ENCODE results near the gene SLC17A9.

SLC17A9 gene

DNA sequence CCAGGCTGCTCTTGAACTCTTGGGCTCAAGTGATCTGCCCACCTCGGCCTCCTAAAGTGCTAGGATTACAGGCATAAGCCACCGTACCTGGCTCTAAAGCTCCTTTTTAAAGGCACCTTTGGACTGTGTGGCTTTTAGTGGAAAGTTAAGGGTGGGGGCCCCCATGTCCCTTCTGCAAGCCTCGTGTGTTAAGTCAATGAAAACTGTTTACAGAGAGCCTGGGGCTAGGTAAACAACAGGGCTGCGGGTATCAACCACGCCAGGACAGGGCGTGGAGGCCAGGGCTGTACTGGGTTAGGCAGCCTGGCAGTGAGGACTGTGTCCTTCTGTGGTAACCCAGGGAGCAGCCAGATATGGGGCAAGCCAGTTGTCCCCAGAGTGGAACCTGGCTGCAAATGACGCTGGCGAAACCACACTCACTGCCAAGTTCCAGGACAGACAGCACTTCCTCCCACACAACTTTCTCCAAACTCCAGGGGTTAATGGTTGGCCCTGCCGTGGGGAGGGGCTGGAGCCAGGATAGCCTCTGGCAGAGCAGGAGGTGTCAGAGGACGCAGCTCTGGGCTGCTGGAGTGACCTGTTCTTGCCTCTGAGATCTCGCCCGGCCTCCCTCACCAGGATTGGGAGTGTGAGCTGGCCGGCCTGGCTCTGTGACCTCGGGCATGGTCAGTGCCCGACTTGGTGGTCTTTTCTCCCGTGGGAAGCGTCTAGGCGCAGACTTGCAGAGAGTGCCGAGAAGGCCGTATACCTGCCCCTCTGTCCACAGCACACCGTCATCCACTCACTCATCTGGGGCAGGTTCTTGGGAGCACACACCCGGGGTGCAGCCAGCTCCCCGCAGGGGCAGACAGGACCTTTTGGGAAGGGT is 3.2 kb downstream of the SLC17A9 start:
- no peak for DNase-seq
- peaks cover 4% of the 10 kb centered on the region for H3K36me3 ChIP-seq (replicated peaks)
- no peak overlapping the region for H3K4me3 ChIP-seq (ENCODE audit: low read depth, low read length)
- in situ Hi-C loops (cut with HindIII; ENCODE audit: low pct_ligation_motif_present, low sequenced_read_pairs), result no loop called here
- TF ChIP-seq, protein P1, sequence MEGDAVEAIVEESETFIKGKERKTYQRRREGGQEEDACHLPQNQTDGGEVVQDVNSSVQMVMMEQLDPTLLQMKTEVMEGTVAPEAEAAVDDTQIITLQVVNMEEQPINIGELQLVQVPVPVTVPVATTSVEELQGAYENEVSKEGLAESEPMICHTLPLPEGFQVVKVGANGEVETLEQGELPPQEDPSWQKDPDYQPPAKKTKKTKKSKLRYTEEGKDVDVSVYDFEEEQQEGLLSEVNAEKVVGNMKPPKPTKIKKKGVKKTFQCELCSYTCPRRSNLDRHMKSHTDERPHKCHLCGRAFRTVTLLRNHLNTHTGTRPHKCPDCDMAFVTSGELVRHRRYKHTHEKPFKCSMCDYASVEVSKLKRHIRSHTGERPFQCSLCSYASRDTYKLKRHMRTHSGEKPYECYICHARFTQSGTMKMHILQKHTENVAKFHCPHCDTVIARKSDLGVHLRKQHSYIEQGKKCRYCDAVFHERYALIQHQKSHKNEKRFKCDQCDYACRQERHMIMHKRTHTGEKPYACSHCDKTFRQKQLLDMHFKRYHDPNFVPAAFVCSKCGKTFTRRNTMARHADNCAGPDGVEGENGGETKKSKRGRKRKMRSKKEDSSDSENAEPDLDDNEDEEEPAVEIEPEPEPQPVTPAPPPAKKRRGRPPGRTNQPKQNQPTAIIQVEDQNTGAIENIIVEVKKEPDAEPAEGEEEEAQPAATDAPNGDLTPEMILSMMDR (IDR thresholded peaks at IDR 0.05; ENCODE audit: low read depth, low read length, missing control alignments), result no peak
- H3K27ac ChIP-seq, result no peak overlapping the region
- no peaks in the 10 kb centered on the region for H3K27me3 ChIP-seq (replicated peaks)

DNA sequence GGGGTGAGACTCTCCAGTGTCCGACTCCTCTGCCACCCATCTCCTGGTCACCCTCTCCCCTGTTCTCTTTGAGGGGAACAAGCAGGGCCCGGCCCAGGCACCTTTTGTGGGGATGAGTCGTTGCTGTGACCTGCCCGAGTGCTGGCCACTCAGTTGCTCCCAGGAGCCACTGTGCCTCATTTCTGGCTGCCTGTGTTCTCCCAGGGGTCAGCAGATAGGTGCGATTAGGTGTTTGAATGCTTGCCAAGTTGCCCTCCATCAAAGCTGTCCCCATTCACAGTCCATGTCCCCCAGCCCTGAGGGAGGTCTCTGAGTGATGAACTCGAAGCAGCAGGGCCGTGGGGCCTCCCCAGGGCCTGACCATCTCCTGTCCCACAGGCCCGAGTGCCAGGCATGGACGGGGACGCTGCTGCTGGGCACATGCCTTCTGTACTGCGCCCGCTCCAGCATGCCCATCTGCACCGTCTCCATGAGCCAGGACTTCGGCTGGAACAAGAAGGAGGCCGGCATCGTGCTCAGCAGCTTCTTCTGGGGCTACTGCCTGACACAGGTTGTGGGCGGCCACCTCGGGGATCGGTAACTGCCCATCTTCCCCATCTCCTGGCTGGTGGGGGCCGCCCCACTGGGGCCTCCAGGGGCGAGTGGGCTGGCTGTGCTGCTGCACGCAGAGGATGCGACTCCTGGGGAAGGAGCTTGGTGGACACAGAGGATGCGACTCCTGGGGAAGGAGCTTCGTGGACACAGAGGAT is 4.1 kb downstream of the SLC17A9 start:
- peaks cover 4% of the 10 kb centered on the region for H3K36me3 ChIP-seq (replicated peaks)
- no peaks in the 10 kb centered on the region for H3K27me3 ChIP-seq (replicated peaks)
- TF ChIP-seq, protein P1 (IDR thresholded peaks at IDR 0.05; ENCODE audit: low read depth, low read length, missing control alignments), result no peak
- no peak for DNase-seq
- in situ Hi-C loops (cut with HindIII; ENCODE audit: low pct_ligation_motif_present, low sequenced_read_pairs), result no loop called here
- no peak overlapping the region for H3K4me3 ChIP-seq (ENCODE audit: low read depth, low read length)
- H3K27ac ChIP-seq, result no peak overlapping the region

DNA sequence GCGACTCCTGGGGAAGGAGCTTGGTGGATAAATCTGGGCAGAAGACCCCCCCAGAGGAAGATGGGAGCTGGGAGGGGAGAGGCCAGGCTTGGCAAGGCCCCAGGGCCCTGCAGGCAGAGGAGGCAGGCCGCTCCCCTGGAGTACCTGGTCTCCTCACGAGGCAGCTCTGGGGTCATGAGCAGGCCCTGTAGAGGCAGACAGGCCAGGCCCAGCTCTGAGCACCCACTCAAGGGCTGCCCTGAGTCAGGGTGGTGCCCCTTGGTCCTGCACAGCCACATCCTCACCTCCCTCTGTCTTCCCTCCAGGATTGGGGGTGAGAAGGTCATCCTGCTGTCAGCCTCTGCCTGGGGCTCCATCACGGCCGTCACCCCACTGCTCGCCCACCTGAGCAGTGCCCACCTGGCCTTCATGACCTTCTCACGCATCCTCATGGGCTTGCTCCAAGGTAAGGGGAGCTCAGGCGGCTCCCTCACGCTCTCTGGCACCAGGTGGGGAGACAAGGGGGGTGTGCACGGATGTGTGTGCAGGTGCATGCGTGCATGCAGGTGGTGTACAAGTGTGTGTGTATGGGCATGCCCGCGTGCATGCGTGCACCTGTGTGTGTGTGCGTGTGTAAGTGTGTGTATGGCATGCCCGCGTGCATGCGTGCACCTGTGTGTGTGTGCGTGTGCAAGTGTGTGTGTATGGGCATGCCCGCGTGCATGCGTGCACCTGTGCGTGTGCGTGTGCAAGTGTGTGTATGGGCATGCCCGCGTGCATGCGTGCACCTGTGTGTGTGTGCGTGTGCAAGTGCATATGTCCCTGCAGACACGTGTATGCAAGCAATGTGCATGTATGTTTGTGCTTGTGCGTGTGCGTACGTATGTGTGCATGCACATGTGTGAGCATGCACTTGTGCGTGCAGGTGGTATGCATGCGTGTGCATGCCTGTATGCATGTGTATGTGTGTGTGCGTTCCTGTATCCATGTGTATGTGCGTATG is 4.9 kb downstream of the SLC17A9 start:
- no peak for DNase-seq
- no peak overlapping the region for H3K4me3 ChIP-seq (ENCODE audit: low read depth, low read length)
- in situ Hi-C loops (cut with HindIII; ENCODE audit: low pct_ligation_motif_present, low sequenced_read_pairs), result no loop called here
- no peak overlapping the region for H3K27ac ChIP-seq
- no peaks in the 10 kb centered on the region for H3K27me3 ChIP-seq (replicated peaks)
- TF ChIP-seq, protein P1 (IDR thresholded peaks at IDR 0.05; ENCODE audit: low read depth, low read length, missing control alignments), result no peak
- H3K36me3 ChIP-seq (replicated peaks), result peaks cover 4% of the 10 kb centered on the region

DNA sequence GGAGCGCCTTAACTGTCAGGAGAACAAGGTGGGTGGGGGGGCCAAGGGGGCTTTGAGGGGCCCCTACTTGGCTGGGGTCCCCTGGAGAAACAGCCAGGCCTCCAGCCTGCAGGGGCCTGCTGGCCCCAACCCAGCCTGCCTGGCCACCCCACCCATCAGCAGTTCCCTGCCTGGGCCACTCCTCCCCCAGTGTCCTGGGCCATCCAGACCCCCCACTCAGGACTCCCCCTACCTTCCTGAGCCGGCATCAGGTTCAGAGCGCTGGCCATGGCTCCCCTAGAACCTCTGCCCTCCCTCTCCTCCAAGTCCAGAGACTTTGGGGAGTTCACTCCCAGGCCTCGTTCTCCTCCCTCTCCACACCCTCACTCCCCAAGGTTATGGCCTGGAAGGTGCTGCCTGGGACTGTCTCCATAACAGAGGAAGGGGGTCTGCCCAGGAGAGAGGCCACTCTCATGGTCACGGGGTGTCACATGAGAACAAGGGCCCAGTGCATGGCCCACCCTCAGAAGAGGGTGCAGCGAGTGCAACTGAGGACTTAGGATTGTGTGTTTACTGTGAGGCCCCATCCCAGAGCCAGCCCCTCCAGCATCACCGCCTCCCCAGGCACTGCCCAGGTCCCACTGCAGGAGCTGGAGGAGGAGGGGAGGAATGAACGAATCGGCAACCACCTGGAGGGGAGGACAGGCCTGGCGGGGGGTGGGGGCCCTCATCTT is 6.0 kb downstream of the SLC17A9 start:
- DNase-seq, result no peak
- H3K36me3 ChIP-seq (replicated peaks), result peaks cover 4% of the 10 kb centered on the region
- no peak overlapping the region for H3K4me3 ChIP-seq (ENCODE audit: low read depth, low read length)
- no peaks in the 10 kb centered on the region for H3K27me3 ChIP-seq (replicated peaks)
- in situ Hi-C loops (cut with HindIII; ENCODE audit: low pct_ligation_motif_present, low sequenced_read_pairs), result no loop called here
- TF ChIP-seq, protein P1 (IDR thresholded peaks at IDR 0.05; ENCODE audit: low read depth, low read length, missing control alignments), result no peak
- H3K27ac ChIP-seq, result no peak overlapping the region
